Right forelimb (tissue), 1 donor: ENCODE measurements around the gene LEUTX.
"Not testable (repeated sequence)": the region's sequence is repeated elsewhere in the genome, so short reads cannot be mapped to it uniquely, and the experiment has no call there.

ENCODE experiments used
- DNase-seq: peaks from one replicate; pipeline ENCODE4 v3.0.0-alpha.2; 2018

LEUTX gene

GRCh38 chr19:39778763-39779162, at the start of gene LEUTX:
Gene LEUTX, plus strand, starts transcription at chr19:39778854. Its CDS starts 67 bp downstream, at chr19:39778921.
- no peak for DNase-seq

DNA sequence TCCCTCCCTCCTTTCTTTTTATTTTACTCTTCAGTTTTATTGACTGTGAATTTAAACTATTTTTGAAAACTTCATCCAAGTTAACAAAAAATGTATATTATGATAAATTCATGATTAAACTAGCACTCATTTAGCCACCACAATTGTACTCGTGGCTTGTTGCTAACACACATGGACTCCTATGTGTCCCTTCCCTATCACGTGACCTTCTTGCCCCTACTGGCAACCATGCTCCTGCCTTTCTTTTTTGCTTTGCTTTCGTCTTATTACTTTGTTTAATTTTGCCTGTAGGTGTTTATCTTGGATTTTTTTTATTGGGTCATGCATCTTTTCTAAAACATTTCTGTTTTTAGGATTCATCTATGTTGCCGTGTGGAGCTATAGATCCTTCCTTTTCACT, 49.1 kb upstream of the LEUTX start:
- DNase-seq, result no peak

DNA sequence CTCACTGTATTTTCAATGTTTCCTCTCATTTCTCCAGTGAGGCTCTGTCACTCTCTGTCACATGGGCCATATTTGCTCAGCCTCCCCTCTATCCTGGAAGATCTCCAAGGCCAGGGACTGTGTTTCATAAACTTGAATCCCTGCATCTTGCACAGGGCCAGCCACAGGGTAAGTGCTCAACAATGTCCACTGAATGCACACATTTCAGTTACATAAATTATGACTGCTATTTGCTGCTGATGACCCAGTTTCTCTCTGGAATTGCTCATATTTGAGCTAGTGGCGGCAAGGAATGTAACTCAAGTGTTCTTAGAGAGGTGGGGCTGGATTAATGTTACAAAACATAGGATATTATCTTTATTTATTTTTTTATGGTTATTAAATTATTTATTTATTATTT, 47.0 kb upstream of the LEUTX start:
- DNase-seq, result no peak

DNA sequence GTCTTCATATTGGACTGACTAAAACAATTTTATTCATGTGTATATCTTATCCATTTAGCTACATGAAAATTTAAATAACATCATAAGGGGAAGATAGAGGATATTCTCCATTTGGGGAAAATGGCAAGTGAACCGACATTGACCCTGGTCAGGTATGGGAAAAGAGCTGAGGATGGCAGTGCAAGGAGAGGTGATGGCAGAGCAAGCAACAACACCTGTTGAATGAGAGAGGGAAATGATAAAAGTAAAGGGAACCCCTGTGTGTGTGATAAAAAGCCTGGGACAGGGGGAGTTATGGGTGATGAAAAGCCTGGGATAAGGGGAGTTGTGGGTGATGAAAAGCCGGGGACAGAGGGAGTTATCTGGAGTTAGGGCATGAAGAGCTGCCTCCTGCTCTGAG, 44.8 kb upstream of the LEUTX start:
- DNase-seq, result no peak

- no peak for DNase-seq
These were observed 43.0 kb upstream of the LEUTX start for GRCh38 chr19:39735688-39736087.

DNA sequence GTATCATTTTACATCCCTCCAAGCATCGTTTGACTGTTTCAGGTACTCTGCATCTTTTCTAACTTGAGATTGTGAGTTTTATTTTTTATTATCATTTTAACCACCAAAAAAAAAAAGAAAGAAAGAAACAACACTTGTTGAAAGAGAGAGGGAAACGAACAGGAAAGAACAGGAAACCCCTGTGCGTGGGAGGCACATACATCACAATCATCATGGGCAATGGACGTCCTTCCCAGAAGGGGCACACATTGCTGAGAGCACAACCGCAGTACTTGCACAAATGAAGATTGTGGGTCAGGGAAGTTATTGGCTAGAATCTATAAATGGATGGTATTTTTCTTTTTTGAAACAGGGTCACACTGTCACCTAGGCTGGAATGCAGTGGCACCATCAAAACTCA, 42.6 kb upstream of the LEUTX start:
- no peak for DNase-seq

- no peak for DNase-seq
These were observed 41.3 kb upstream of the LEUTX start for GRCh38 chr19:39737351-39737750.

- DNase-seq, result no peak
These were observed 40.8 kb upstream of the LEUTX start, which contains the start of gene CLC for GRCh38 chr19:39737891-39738290. Gene CLC, minus strand, starts transcription at chr19:39738029. Its CDS starts 77 bp downstream, at chr19:39737952.

DNA sequence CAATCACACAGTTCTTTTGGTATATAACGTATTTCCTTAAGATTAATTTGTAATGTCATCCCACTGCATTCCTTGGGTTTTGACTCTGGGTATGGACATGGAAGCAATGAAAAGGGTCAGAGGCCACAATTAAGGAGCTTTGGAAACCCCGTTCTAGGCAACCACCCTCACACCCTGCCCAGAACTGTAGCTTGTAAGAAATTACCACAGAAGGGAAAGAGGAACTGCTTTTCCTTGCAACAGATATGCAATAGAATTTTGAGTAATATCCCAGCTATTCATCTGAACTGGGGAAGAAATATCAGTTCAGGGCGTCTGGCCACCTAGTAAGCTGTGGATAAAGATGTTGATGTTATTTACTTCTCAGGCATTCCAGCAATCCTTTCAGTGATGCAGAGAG, 39.8 kb upstream of the LEUTX start:
- DNase-seq, result no peak

- no peak for DNase-seq
These were observed 38.3 kb upstream of the LEUTX start for GRCh38 chr19:39740395-39740794.

- no peak for DNase-seq
These were observed 33.0 kb upstream of the LEUTX start for GRCh38 chr19:39745643-39746042.

DNA sequence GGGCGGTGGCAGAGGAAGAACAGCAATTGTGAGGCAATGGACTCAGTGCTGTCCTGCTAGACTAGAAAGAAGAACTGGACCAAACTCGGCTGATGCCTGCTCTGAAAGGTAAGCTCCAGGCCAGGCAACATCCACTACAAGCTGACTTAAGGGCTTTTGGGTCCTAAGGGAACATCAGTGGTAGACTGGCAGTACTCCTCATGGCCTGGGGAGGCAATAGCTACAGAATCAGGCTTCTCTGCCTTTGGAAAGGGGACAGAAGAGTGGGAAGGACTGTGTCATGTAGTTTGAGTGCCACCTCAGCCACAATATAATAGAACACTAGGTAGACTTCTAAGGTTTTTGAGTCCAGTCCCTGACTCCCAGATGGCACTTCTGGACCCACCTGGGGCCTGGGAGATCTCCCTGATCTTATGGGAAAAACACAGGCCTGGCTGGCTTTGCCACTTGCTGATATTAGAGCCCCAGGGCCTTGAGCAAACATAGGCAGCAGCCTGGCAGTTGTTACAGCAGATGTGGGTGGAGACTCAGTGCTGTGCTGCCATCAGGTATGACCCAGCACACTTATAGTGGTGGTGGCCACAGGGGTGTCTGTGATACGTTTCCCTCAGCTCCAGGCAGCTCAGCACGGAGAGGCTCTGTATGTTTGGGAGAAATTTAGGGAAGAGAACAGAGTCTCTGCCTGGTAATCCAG, 31.7 kb upstream of the LEUTX start:
- no peak for DNase-seq

GRCh38 chr19:39749981-39750380, 28.7 kb upstream of the LEUTX start:
- no peak for DNase-seq

DNA sequence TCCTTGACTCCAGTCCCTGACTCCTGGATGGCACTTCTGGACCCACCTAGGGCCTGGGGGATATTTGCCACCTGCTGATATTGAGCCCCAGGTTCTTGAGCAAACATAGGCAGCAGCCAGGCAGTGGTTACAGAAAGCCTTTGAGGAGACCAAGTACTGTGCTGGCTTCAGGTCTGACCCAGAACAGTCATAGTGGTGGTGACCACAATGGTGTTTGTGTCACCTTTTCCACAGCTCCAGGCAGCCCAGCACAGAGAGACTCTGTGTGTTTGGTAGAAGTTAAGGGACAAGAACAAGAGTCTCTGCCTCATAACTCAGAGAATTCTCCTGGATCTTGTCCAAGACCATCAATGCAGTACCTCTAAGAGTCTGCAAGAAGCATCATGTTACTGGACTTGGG, 26.3 kb upstream of the LEUTX start:
- DNase-seq, result no peak

DNA sequence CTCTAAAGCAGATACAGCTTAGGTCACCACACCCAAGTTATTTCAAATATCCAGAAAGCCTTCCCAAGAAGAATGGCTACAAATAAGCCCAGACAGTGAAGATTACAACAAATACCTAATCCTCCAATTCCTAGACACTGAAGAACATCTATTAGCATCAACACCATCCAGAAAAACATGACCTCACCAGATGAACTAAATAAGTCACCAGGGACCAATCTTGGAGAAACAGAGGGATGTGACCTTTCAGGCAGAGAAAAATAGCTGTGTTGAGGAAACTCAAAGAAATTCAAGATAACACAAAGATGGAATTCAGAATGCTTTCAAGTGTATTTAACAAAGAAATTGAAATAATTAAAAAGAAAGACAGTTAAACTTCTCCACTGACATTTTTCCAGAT, 25.9 kb upstream of the LEUTX start:
- DNase-seq, result no peak

- no peak for DNase-seq
These were observed 24.1 kb upstream of the LEUTX start for GRCh38 chr19:39754544-39754943.

DNA sequence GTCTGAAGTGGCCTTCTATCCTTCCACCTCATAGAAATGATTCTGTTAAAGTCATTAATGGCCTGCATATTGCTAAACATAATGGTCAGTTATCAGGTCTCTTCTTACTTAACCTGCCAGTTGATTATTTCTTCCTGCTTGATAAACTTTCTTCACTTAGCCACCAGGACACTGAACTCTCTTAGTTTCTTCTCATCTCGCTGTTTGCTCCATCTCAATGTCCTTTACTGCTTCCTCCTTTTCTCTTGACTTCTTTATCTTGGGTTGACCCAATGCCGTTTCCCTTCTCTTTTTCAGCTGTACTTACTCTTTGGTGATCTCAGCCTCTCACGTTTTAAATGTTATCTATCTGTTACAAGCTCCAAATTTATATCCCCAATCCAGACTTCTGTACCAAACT, 23.7 kb upstream of the LEUTX start:
- DNase-seq, result no peak

- DNase-seq, result no peak
These were observed 19.0 kb upstream of the LEUTX start for GRCh38 chr19:39759457-39760184.

DNA sequence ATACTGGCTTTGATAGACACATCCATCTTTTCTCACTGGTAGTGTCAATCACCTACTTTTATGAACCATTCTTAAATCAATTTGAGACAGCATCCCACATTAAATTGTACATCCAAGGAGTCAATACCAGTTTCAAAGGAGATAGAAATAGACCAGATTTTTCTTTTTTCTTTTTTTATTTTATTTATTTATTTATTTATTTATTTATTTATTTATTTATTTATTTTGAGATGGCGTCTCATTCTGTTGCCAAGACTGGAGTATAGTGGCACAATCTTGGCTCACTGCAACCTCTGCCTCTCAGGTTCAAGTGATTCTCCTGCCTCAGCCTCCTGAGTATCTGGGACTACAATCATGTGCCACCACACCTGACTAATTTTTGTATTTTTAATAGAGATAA, 16.8 kb upstream of the LEUTX start:
- not testable (repeated sequence) for DNase-seq

DNA sequence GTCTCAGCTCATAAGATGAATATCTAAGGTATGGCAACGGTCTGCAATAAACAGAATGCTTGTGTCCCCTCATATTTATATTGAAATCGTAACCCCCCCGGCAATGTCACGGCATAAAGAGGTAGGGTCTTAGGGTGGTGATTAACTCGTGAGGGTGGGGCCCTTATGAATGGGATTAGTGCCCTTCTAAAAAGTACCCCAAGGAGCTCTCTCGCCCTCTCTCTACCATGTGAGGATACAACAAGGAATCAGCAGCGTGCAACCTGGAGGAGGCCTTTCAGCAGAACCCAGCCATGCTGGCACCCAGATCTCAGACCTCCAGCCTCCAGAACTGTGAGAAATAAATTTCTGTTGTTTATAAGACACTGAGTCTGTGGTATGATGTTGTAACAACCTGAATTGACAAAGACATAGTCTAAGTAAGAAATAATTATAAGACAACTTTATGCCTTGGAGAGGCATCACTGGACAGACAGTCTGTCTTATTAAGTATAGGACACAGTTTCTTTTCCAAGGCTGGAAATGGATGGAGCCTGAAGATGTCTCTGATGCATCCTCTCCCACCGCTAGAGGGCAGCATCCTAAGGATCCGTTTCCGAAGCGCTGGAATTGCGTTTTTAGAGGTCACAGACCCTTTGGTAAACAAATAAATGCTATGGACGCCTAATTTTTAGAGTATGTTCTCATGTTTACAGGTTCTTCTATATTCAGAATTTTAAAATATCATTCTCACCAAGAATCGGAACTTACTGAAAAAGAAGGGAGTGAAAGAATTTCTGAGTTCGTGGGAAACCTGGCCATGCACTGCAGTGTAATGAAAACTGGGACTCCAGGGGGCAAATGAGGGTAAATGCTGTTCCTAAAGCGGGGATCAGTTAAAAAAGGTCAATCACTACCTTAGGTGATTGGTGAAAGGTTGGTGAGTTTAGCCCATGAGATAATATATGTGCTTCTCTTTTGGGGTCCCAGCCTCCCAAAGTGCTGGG, 13.3 kb upstream of the LEUTX start:
- no peak for DNase-seq

DNA sequence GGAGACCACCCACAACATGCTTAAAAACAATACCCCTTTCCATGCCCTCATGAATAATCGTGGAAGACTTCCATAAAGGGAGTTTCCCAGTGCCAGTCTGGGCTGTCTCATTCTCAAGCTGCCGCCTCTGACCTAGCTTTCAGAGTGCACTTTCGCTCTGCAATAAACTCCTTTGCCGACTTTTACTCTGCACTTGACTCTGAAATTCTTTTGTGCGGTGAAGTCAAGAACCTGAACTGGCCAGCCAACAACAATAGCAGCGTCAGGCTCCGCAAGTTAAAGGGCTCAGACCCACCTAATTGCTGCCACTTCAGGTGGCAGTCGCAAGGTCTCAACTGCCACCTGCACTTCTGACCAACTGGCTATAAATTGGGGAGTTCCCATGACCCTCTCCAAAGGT, 10.3 kb upstream of the LEUTX start:
- no peak for DNase-seq

DNA sequence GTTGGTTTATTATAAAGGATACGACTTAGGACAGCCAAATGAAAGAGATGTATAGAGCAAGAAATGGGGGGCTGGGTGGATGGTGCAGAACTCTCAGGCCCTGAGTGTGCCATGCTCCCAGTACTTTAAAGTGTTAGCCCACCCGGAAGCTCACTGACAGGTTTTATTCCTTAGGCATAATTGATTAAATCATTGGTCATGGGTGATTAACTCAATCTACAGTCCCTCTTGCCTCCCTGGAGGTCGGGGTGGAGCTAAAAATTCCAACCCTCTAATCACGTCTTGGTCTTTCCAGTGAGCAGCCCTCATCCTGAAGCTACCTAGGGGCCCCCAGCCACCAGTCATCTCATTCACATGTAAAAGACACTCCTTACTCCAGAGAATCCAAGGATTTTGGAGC, 9.9 kb upstream of the LEUTX start:
- DNase-seq, result no peak

- no peak for DNase-seq
These were observed 2.2 kb downstream of the LEUTX start for GRCh38 chr19:39780894-39781293.
